Hepatocyte (in vitro differentiated cells): ENCODE data around the gene GLP1R. TPM values are rescaled to one million over a fixed set of nuclear protein-coding genes. Genes with fewer than 3 reads are reported as not detected.

Experiments
- DNase-seq: peaks from one replicate; pipeline ENCODE4 v3.0.0-alpha.2; 2016; ENCODE audit warnings: low spot score
- H2AFZ ChIP-seq: fragments of 200-600 bp; sonication (generic); 2 replicates; pipeline ENCODE4 v1.6.0; 2016; ENCODE audit warnings: antibody characterized with exemption, mild to moderate bottlenecking
- H3K27ac ChIP-seq: fragments of 200-600 bp; sonication (generic); 2 replicates; pipeline ENCODE4 v1.5.1; 2016; ENCODE audit warnings: mild to moderate bottlenecking
- H3K27me3 ChIP-seq: fragments of 200-600 bp; sonication (generic); 2 replicates; pipeline ENCODE4 v1.6.1; 2016
- H3K36me3 ChIP-seq: fragments of 200-600 bp; sonication (generic); replicated peaks from 2 replicates; pipeline ENCODE4 v1.5.1; 2016; ENCODE audit warnings: low read depth; ENCODE audit not compliant: insufficient read depth
- H3K4me1 ChIP-seq: fragments of 200-600 bp; sonication (generic); 2 replicates; pipeline ENCODE4 v1.5.1; 2016; ENCODE audit warnings: mild to moderate bottlenecking, moderate library complexity; ENCODE audit not compliant: insufficient read depth
- H3K4me2 ChIP-seq: fragments of 200-600 bp; sonication (generic); 2 replicates; pipeline ENCODE4 v1.6.0; 2016
- H3K4me3 ChIP-seq: fragments of 200-600 bp; sonication (generic); 2 replicates; pipeline ENCODE4 v1.5.1; 2016; ENCODE audit warnings: mild to moderate bottlenecking
- H3K79me2 ChIP-seq: fragments of 200-600 bp; sonication (generic); 2 replicates; pipeline ENCODE4 v1.6.0; 2017; ENCODE audit warnings: mild to moderate bottlenecking
- H3K9me2 ChIP-seq: fragments of 200-600 bp; sonication (generic); replicated peaks from 2 replicates; pipeline ENCODE4 v1.6.0; 2017; ENCODE audit warnings: mild to moderate bottlenecking; ENCODE audit not compliant: insufficient read depth
- H3K9me3 ChIP-seq: fragments of 200-600 bp; sonication (generic); 2 replicates; pipeline ENCODE4 v1.5.1; 2016; ENCODE audit warnings: low read depth, mild to moderate bottlenecking
- H4K20me1 ChIP-seq: fragments of 200-600 bp; sonication (generic); 2 replicates; pipeline ENCODE4 v1.6.0; 2016; ENCODE audit warnings: mild to moderate bottlenecking; ENCODE audit not compliant: insufficient read depth, poor library complexity, severe bottlenecking
- CTCF ChIP-seq: fragments of 200-600 bp; sonication (generic); IDR thresholded peaks from 2 replicates; pipeline ENCODE4 v1.5.1; 2016; ENCODE audit warnings: antibody characterized with exemption, mild to moderate bottlenecking; ENCODE audit not compliant: poor library complexity
- EZH2 ChIP-seq: fragments of 200-600 bp; sonication (generic); IDR thresholded peaks from 2 replicates; pipeline ENCODE4 v1.6.1; 2016; ENCODE audit warnings: antibody characterized with exemption, mild to moderate bottlenecking, borderline replicate concordance
- EZH2phosphoT487 ChIP-seq: fragments of 200-600 bp; sonication (generic); IDR thresholded peaks from one replicate; pipeline ENCODE4 v1.6.1; 2018; ENCODE audit warnings: antibody characterized with exemption, mild to moderate bottlenecking, low read depth, moderate library complexity; ENCODE audit not compliant: unreplicated experiment, severe bottlenecking
- WGBS: methylation state at CpG from one replicate; pipeline ENCODE4 v1.1.6; 2016; ENCODE audit warnings: low lambda C conversion rate; ENCODE audit errors: missing lambda C conversion rate; 5-methylcytosine and 5-hydroxymethylcytosine counted together
- polyA plus RNA-seq: library from polyadenylated mRNA; unstranded; fragments of >200 nt; fragmentation: Nextera tagmentation; extraction: Ambion mirVana; gene quantifications from 2 replicates; pipeline ENCODE4 v1.2.1, GENCODE V29; 2016
- total RNA-seq: library from RNA; depleted of rRNA; stranded (reverse); fragments of >200 nt; gene quantifications from 2 replicates; pipeline ENCODE4 v1.2.3, GENCODE V29; 2014

Gene GLP1R
- total and polyA plus RNA-seq, 2 experiments from 2014 or later = 0.30 TPM; not detected in 1

GRCh38 chr6:39090036-39090435, 41.5 kb downstream of the GLP1R start:
- Histone ChIP-seq H2AFZ (no peak overlapping the region), H4K20me1 (no peaks in the 10 kb centered on the region), H3K27ac (no peak overlapping the region), H3K79me2 (no peaks in the 10 kb centered on the region), H3K4me1 (no peaks in the 10 kb centered on the region), H3K27me3 (peaks cover 8% of the 10 kb centered on the region), H3K36me3 (no peaks in the 10 kb centered on the region), H3K9me2 (no peaks in the 10 kb centered on the region), H3K4me3 (no peak overlapping the region), H3K9me3 (no peaks in the 10 kb centered on the region), H3K4me2 (no peak overlapping the region)
- DNase-seq = no peak
- no peak for TF ChIP-seq CTCF
- no peak for TF ChIP-seq EZH2
- TF ChIP-seq EZH2phosphoT487 = no peak
- WGBS = 84% methylated on average over 4 of the region's 4 CpGs

- no peaks in the 10 kb centered on the region for H3K9me2 ChIP-seq
- H2AFZ ChIP-seq = no peak overlapping the region
- no peaks in the 10 kb centered on the region for H3K36me3 ChIP-seq
- no peaks in the 10 kb centered on the region for H3K79me2 ChIP-seq
- no peaks in the 10 kb centered on the region for H3K9me3 ChIP-seq
- WGBS = 75% methylated on average over 7 of the region's 7 CpGs
- TF ChIP-seq CTCF = no peak
- TF ChIP-seq EZH2phosphoT487 = no peak
- TF ChIP-seq EZH2 = no peak
- H4K20me1 ChIP-seq = no peaks in the 10 kb centered on the region
- H3K4me1 ChIP-seq = no peaks in the 10 kb centered on the region
- H3K27ac ChIP-seq = no peak overlapping the region
- DNase-seq = no peak
- H3K4me3 ChIP-seq = no peak overlapping the region
- peaks cover 8% of the 10 kb centered on the region for H3K27me3 ChIP-seq
- H3K4me2 ChIP-seq = no peak overlapping the region
Observed at GRCh38 chr6:39091220-39091619, 42.6 kb downstream of the GLP1R start.

- no peaks in the 10 kb centered on the region for H3K9me2 ChIP-seq
- 47% methylated on average over 1 of the region's 1 CpG for WGBS
- no peak for DNase-seq
- H3K4me2 ChIP-seq = no peak overlapping the region
- no peak overlapping the region for H3K27ac ChIP-seq
- H3K36me3 ChIP-seq = no peaks in the 10 kb centered on the region
- no peaks in the 10 kb centered on the region for H3K4me1 ChIP-seq
- no peaks in the 10 kb centered on the region for H3K9me3 ChIP-seq
- TF ChIP-seq EZH2 (no peak), CTCF (no peak), EZH2phosphoT487 (no peak)
- no peaks in the 10 kb centered on the region for H3K79me2 ChIP-seq
- H3K4me3 ChIP-seq = no peak overlapping the region
- H2AFZ ChIP-seq = no peak overlapping the region
- no peaks in the 10 kb centered on the region for H4K20me1 ChIP-seq
- H3K27me3 ChIP-seq = peaks cover 2% of the 10 kb centered on the region
Observed at GRCh38 chr6:39092124-39092523, 43.5 kb downstream of the GLP1R start.

GRCh38 chr6:39093149-39093708, 44.6 kb downstream of the GLP1R start:
- H3K4me3 ChIP-seq = no peak overlapping the region
- no peaks in the 10 kb centered on the region for H4K20me1 ChIP-seq
- no peak overlapping the region for H3K4me2 ChIP-seq
- no peaks in the 10 kb centered on the region for H3K4me1 ChIP-seq
- H3K36me3 ChIP-seq = no peaks in the 10 kb centered on the region
- no peak for DNase-seq
- no peak overlapping the region for H2AFZ ChIP-seq
- no peaks in the 10 kb centered on the region for H3K9me2 ChIP-seq
- WGBS = 76% methylated on average over 4 of the region's 4 CpGs
- no peaks in the 10 kb centered on the region for H3K27me3 ChIP-seq
- H3K27ac ChIP-seq = no peak overlapping the region
- H3K9me3 ChIP-seq = no peaks in the 10 kb centered on the region
- H3K79me2 ChIP-seq = no peaks in the 10 kb centered on the region
- TF ChIP-seq EZH2phosphoT487 = no peak
- TF ChIP-seq CTCF = no peak
- TF ChIP-seq EZH2 = no peak
